ENCODE measurements around the gene GNG13.
A peak's percentile ranks its signal among the peaks of the same experiment; 100 is the strongest.

The GNG13 gene

GRCh38 chr16:793414-793813, 7.1 kb downstream of the GNG13 start:
- DNase-seq = no peak

GRCh38 chr16:792221-792995, 8.1 kb downstream of the GNG13 start:
- no peak for DNase-seq

GRCh38 chr16:791131-791530, 9.4 kb downstream of the GNG13 start:
- DNase-seq = no peak

- DNase-seq = no peak
These were observed 10.4 kb downstream of the GNG13 start for GRCh38 chr16:790086-790485.

- no peak for DNase-seq
These were observed 11.2 kb downstream of the GNG13 start for GRCh38 chr16:789191-789850.

GRCh38 chr16:788399-789126, 12.0 kb downstream of the GNG13 start, which contains the start of gene CHTF18:
Gene CHTF18 (plus strand): TSS chr16:788620. CDS start chr16:788685, 65 bp downstream.
- DNase-seq = peak; percentile 14

- no peak for DNase-seq
These were observed 12.5 kb downstream of the GNG13 start, which contains the start of gene RPUSD1 for GRCh38 chr16:787978-788398. Gene RPUSD1 (minus strand): TSS chr16:788381. CDS start chr16:787737, 644 bp downstream.

GRCh38 chr16:787321-787966, 13.1 kb downstream of the GNG13 start:
- no peak for DNase-seq

GRCh38 chr16:785563-786535, 14.7 kb downstream of the GNG13 start:
- peak; percentile 15 for DNase-seq

GRCh38 chr16:784431-784830, 16.1 kb downstream of the GNG13 start:
- DNase-seq = no peak

GRCh38 chr16:783404-784161, 17.0 kb downstream of the GNG13 start:
- no peak for DNase-seq

GRCh38 chr16:782766-783403, 17.6 kb downstream of the GNG13 start:
- no peak for DNase-seq

- DNase-seq = no peak
These were observed 18.3 kb downstream of the GNG13 start for GRCh38 chr16:782258-782657.

- DNase-seq = no peak
These were observed 19.1 kb downstream of the GNG13 start for GRCh38 chr16:781346-782010.

- no peak for DNase-seq
These were observed 20.2 kb downstream of the GNG13 start for GRCh38 chr16:780296-780695.

- no peak for DNase-seq
These were observed 21.0 kb downstream of the GNG13 start for GRCh38 chr16:779561-779960.

GRCh38 chr16:778909-779527, 21.5 kb downstream of the GNG13 start:
- no peak for DNase-seq

GRCh38 chr16:778447-778846, 22.1 kb downstream of the GNG13 start:
- DNase-seq = no peak

- no peak for DNase-seq
These were observed 22.7 kb downstream of the GNG13 start for GRCh38 chr16:777826-778225.

All from SHP77 treated with DMSO at 0.1 percent for 48 hours (cell line).